Skin epidermis (tissue), 12 donors: ENCODE results near the gene TMEM233.
"Not testable (repeated sequence)": the region's sequence is repeated elsewhere in the genome, so short reads cannot be mapped to it uniquely, and the experiment has no call there.

ENCODE experiments used
- H3K27ac ChIP-seq, 21 experiments: fragments of 200-600 bp; sonication (generic) in 11 of 21; one replicate each; pipeline ENCODE4 v1.5.0; 2020; ENCODE audit warnings: mild to moderate bottlenecking in 3 of 21, inconsistent platforms in 2 of 21, moderate library complexity in 2 of 21
- H3K4me3 ChIP-seq, 7 experiments: fragments of 200-600 bp; sonication (generic) in 2 of 7; one replicate each; pipeline ENCODE4 v1.5.0; 2020; ENCODE audit warnings: inconsistent platforms in 2 of 7, mild to moderate bottlenecking in 2 of 7, moderate library complexity in 1 of 7

Gene TMEM233

DNA sequence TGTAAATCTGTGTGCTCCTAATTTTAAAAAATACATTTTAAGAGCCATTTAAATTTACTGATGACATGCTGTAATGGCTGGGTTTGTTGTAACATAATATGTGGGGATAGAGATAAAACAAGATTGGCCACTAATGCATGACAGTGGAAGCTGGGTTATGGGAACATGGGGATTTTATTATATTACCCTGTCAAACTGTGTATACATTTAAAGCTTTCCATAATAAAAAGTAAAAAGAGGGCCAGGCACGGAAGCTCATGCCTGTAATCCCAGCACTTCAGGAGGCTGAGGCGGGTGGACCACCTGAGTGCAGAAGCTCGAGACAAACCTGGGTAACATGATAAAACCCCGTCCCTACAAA is 9.1 kb downstream of the TMEM233 start:
- H3K27ac ChIP-seq: no peak overlapping the region
- H3K4me3 ChIP-seq: no peak overlapping the region

GRCh38 chr12:119603767-119604166 is 10.2 kb downstream of the TMEM233 start:
- Histone ChIP-seq H3K4me3 (no peak overlapping the region), H3K27ac (no peak overlapping the region)

GRCh38 chr12:119609358-119609757 is 15.8 kb downstream of the TMEM233 start:
- no peak overlapping the region for H3K27ac ChIP-seq

DNA sequence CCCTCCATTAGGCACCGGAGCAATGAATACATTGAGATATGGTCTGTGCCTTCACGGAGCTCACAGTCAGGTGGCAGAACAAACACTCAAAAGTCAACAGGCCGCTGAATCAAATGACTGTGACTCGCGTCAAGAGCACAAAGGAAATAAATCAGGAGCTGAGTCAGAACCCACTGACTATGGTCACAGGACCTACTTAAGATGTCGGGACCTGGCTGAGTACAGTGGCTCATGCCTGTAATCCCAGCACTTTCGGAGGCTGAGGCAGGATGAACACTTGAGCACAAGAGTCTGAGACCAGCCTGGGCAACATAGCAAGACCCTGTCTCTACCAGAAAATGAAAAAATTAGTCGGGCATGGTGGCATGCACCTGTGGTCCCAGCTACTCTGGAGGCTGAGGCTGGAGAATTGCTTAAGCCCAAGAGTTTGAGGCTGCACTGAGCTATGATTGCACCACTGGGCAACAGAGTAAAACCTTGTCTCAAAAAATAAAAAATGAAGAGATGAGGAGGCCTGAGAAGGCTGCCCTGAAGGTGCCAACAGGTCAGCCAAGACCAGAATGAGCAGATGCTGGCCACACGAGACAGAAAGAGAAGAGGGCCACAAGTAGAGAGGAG is 19.9 kb downstream of the TMEM233 start:
- Histone ChIP-seq H3K27ac (no peak overlapping the region), H3K4me3 (no peak overlapping the region)

More at GRCh38 chr12:119609358-119609757, 15.8 kb downstream of the TMEM233 start:
- no peak overlapping the region for H3K4me3 ChIP-seq

GRCh38 chr12:119614705-119615104 is 21.1 kb downstream of the TMEM233 start:
- no peak overlapping the region for H3K4me3 ChIP-seq
- no peak overlapping the region for H3K27ac ChIP-seq

GRCh38 chr12:119615518-119616475 is 22.2 kb downstream of the TMEM233 start:
- no peak overlapping the region for H3K27ac ChIP-seq
- H3K4me3 ChIP-seq: no peak overlapping the region

DNA sequence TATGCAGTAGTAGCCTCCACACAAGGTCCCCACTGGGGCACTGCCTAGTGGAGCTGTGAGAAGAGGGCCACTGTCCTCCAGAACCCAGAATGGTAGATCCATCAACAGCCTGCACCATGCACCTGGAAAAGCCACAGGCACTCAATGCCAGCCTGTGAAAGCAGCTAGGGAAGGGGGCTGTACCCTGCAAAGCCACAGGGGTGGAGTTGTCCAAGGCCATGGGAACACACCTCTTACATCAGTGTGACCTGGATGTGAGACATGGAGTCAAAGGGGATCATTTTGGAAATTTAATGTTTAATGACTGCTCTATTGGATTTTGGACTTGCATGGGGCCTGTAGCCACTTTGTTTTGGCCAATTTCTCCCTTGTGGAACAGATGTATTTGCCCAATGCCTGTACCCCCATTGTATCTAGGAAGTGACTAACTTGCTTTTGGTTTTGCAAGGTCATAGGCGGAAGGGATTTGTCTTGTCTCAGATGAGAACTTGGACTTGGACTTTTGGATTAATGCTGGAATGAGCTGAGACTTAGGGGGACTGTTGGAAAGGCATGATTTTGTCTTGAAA is 24.8 kb downstream of the TMEM233 start:
- not testable (repeated sequence) for H3K27ac ChIP-seq, H3K4me3 ChIP-seq

DNA sequence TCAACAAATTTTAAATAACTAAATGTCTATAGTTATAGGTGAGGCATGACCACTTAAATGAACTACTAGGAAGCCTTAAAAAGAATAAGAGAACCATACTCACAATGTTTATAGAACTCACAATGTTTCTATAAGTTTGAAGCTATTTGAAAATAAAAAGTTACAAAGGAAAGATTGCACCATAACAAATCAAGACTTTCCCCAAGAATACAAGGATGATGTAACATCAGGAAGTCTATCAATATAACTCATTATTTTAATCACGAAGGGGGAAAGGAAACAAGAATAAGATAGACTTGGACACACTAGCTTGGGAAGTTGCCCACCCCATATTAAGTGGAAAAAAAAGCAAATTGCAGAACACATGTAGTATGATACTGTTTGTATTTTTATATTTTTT is 26.9 kb downstream of the TMEM233 start:
- no peak overlapping the region for H3K27ac ChIP-seq
- H3K4me3 ChIP-seq: no peak overlapping the region

GRCh38 chr12:119621878-119622277 is 28.3 kb downstream of the TMEM233 start:
- Histone ChIP-seq H3K27ac (no peak overlapping the region), H3K4me3 (no peak overlapping the region)

GRCh38 chr12:119624966-119625365 is 31.4 kb downstream of the TMEM233 start:
- H3K4me3 ChIP-seq: no peak overlapping the region
- no peak overlapping the region for H3K27ac ChIP-seq

DNA sequence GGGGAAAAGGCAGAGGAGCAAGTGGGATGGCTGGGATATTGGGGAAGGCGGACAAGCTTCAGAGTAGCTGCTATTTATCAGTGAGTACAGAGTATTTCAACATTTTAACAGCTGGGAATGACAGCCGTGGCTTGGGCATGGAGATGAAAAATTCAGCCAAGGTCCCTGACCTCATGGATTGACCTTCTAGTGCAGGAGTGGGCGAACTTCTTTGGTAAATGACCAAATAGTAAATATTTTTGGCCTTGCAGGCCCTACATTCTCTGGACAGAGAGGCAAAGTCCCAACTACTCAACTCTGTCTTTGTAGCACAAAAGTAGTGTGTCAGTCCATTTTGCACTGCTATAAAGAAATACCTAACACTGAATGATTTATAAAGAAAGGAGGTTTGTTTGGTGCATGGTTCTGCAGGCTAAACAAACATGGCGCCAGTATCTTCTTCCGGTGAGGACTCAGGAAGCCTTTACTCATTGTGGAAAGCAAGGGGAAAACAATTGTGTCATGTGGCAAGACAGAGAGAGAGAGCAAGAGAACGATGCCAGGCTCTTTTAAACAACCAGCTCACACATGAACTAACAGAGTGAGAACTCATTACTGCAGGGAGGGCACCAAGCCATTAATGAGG is 33.6 kb downstream of the TMEM233 start:
- no peak overlapping the region for H3K4me3 ChIP-seq
- no peak overlapping the region for H3K27ac ChIP-seq

GRCh38 chr12:119627686-119628085 is 34.1 kb downstream of the TMEM233 start:
- Histone ChIP-seq H3K27ac (no peak overlapping the region), H3K4me3 (no peak overlapping the region)

DNA sequence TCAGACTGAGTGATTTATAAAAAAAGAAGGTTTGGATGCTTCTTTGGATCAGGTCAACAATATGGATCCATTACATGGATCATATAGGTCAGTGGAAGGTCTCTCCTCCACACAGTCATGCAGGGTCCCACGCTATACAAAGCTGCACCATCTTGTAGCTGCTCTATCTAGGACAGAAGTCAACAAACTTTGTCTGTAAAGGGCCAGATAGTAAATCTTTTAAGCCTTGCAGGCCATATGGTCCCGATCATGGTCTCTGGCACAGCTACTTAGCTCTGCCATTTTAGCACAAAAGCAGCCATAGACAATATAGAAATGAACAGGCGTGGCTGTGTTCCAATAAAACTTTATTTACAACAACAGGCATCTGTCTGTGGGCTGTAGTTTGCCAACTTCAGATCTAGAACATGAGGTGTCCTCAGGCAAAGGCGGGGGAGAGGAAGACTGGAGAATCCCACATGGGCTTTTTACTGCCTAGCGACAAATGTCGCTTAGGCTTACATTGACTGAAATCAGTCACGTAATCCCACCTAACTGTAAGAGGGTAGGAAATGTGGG is 36.7 kb downstream of the TMEM233 start:
- Histone ChIP-seq H3K4me3 (no peak overlapping the region), H3K27ac (no peak overlapping the region)

- Histone ChIP-seq H3K27ac (no peak overlapping the region), H3K4me3 (no peak overlapping the region)
Measured at GRCh38 chr12:119630962-119631550, 37.5 kb downstream of the TMEM233 start.

- Histone ChIP-seq H3K27ac (no peak overlapping the region), H3K4me3 (no peak overlapping the region)
Measured at GRCh38 chr12:119631930-119632678, 38.5 kb downstream of the TMEM233 start.

DNA sequence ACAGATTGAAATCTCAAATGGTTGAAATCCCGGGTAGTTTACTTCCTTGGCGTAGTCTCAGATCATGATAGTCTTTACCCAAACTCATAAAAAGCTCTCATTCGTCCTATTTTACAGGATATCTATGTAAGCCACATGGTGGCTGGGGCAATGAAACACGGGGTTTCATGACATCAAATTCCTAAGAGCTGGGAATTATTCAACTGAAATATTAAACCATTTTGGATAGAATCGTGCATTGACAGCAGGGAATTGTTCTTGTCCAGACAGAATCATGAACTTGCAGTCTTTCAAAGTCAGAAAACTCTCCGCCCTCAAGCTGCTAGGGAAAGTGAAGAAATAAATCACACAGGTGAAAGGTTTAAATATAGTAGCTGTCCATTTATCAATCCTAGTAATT is 41.2 kb downstream of the TMEM233 start:
- H3K27ac ChIP-seq: no peak overlapping the region
- H3K4me3 ChIP-seq: no peak overlapping the region

DNA sequence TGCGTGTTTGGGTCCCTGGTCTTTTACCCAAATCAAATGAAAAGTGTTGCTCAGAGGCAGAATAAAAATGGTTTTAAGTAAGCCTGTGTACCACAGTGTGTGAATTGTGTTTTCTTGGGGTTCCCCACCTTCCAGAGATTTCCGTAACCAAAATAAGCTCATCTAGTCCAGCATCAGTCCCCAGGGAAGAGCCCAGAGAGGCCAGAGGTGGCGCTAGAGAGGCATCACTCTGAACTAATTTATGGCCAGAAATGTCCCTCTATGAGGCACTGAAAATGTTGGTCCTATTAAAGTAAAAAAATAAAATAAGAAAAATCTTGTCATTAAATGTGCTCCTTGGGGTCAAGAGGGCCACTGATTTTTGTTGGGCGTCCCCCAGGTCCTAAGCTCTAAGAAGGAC is 49.4 kb downstream of the TMEM233 start:
- H3K4me3 ChIP-seq: no peak overlapping the region
- H3K27ac ChIP-seq: no peak overlapping the region

DNA sequence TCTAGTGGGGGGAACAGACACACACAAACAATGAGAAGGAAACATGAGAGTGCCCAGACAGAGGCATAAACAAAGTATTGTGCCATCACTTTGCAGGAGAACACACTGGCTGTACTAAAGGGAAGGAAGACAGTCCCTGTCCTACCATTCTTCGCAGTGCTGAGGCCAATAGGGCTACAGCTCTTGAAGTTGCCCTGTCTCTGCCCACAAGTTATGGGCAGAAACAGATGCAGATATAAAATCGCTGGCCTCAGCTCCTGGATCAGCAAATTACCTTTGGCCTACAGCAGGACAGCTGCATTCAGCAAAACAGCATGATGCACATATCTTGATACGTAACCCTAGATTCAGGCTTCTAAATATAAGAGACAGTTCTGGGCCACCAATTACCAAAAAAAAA is 51.4 kb downstream of the TMEM233 start:
- H3K4me3 ChIP-seq: no peak overlapping the region
- no peak overlapping the region for H3K27ac ChIP-seq

DNA sequence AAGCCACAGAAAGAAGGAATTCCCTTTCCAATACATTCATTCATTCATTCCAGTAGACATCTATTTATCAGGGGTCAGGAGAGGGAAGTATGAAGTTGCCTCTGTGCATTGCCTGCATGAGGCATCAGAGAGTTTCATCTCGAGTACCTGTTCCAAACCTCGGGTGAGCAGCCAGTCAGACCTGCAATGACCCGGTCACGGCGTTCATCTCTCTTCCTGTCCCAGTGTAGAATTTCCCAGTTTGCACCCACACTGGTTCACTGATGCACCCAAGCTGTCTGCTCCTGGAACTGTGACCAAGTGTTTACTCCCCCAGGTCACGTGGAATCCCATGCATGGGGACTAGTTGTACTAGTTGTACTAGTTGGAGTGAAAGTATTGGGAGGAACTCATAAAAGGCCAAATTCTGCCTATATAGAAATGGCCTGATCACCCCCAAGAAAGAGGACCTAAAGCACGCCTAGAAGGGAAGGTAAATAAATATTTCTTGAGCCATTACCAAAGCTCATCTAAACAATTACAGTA is 52.0 kb downstream of the TMEM233 start:
- no peak overlapping the region for H3K4me3 ChIP-seq
- H3K27ac ChIP-seq: no peak overlapping the region
